Measurements from ENCODE around the gene CIDEB. TPM values are rescaled to one million over a fixed set of nuclear protein-coding genes. Genes with fewer than 3 reads are reported as not detected.

The CIDEB gene
- total and polyA plus RNA-seq, 2 experiments from 2014 or later, result not detected

GRCh38 chr14:24327303-24327702 is 19.5 kb upstream of the CIDEB start:
- no peaks in the 10 kb centered on the region for H3K9me3 ChIP-seq (ENCODE audit: low read depth)
- no peak overlapping the region for H3K27ac ChIP-seq
- no peak for DNase-seq (ENCODE audit: low read depth in 1 of 2, low spot score in 1 of 2)
- H3K27me3 ChIP-seq, result peaks cover 25% of the 10 kb centered on the region
- TF ChIP-seq CTCF (IDR thresholded peaks at IDR 0.05; ENCODE audit: low read depth, low read length), result no peak
- peaks cover under 1% of the 10 kb centered on the region for H3K4me1 ChIP-seq (ENCODE audit: low read depth)
- H3K4me3 ChIP-seq, result no peak overlapping the region
- H3K36me3 ChIP-seq, result no peaks in the 10 kb centered on the region

- Histone ChIP-seq H3K27me3 (peaks cover 13% of the 10 kb centered on the region), H3K27ac (no peak overlapping the region), H3K36me3 (no peaks in the 10 kb centered on the region), H3K9me3 (ENCODE audit: low read depth) (no peaks in the 10 kb centered on the region), H3K4me1 (ENCODE audit: low read depth) (peaks cover 7% of the 10 kb centered on the region), H3K4me3 (no peak overlapping the region)
- DNase-seq (ENCODE audit: low read depth in 1 of 2, low spot score in 1 of 2), result no peak
- TF ChIP-seq CTCF (IDR thresholded peaks at IDR 0.05; ENCODE audit: low read depth, low read length), result no peak
These were observed 18.2 kb upstream of the CIDEB start for GRCh38 chr14:24325963-24326362.

GRCh38 chr14:24325041-24325530 is 17.3 kb upstream of the CIDEB start:
- Histone ChIP-seq H3K36me3 (no peaks in the 10 kb centered on the region), H3K27ac (no peak overlapping the region), H3K4me1 (ENCODE audit: low read depth) (peaks cover 7% of the 10 kb centered on the region), H3K9me3 (ENCODE audit: low read depth) (no peaks in the 10 kb centered on the region), H3K27me3 (peaks cover 5% of the 10 kb centered on the region), H3K4me3 (no peak overlapping the region)
- no peak for TF ChIP-seq CTCF (IDR thresholded peaks at IDR 0.05; ENCODE audit: low read depth, low read length)
- DNase-seq (ENCODE audit: low read depth in 1 of 2, low spot score in 1 of 2), result no peak

- Histone ChIP-seq H3K4me1 (ENCODE audit: low read depth) (peaks cover 7% of the 10 kb centered on the region), H3K4me3 (no peak overlapping the region), H3K27me3 (no peaks in the 10 kb centered on the region), H3K9me3 (ENCODE audit: low read depth) (no peaks in the 10 kb centered on the region), H3K27ac (no peak overlapping the region), H3K36me3 (no peaks in the 10 kb centered on the region)
- no peak for DNase-seq (ENCODE audit: low read depth in 1 of 2, low spot score in 1 of 2)
- no peak for TF ChIP-seq CTCF (IDR thresholded peaks at IDR 0.05; ENCODE audit: low read depth, low read length)
These were observed 16.2 kb upstream of the CIDEB start for GRCh38 chr14:24324024-24324423.

GRCh38 chr14:24323341-24323740 is 15.6 kb upstream of the CIDEB start:
- DNase-seq (ENCODE audit: low read depth in 1 of 2, low spot score in 1 of 2), result no peak
- Histone ChIP-seq H3K4me1 (ENCODE audit: low read depth) (peaks cover 7% of the 10 kb centered on the region), H3K4me3 (no peak overlapping the region), H3K36me3 (no peaks in the 10 kb centered on the region), H3K27me3 (no peaks in the 10 kb centered on the region), H3K27ac (no peak overlapping the region), H3K9me3 (ENCODE audit: low read depth) (no peaks in the 10 kb centered on the region)
- no peak for TF ChIP-seq CTCF (IDR thresholded peaks at IDR 0.05; ENCODE audit: low read depth, low read length)

- no peak overlapping the region for H3K4me3 ChIP-seq
- H3K36me3 ChIP-seq, result no peaks in the 10 kb centered on the region
- no peak for TF ChIP-seq CTCF (IDR thresholded peaks at IDR 0.05; ENCODE audit: low read depth, low read length)
- peaks cover 7% of the 10 kb centered on the region for H3K4me1 ChIP-seq (ENCODE audit: low read depth)
- H3K27me3 ChIP-seq, result no peaks in the 10 kb centered on the region
- H3K27ac ChIP-seq, result no peak overlapping the region
- DNase-seq (ENCODE audit: low read depth in 1 of 2, low spot score in 1 of 2), result no peak
- H3K9me3 ChIP-seq (ENCODE audit: low read depth), result no peaks in the 10 kb centered on the region
These were observed 14.9 kb upstream of the CIDEB start for GRCh38 chr14:24322672-24323071.
